SJSA1 (cell line): Measurements from ENCODE around the gene FREM2. TPM values are rescaled to one million over a fixed set of nuclear protein-coding genes. Genes with fewer than 3 reads are reported as not detected.

Experiments
- DNase-seq, 2 experiments: peaks; one replicate each; pipeline ENCODE4 v3.0.0-alpha.2; 2015 to 2020; ENCODE audit warnings: low spot score in 2 of 2, low read depth in 1 of 2
- H3K27ac ChIP-seq: fragments of 250-450 bp; sonication (Bioruptor Pico); 2 replicates; pipeline ENCODE4 v1.5.1; 2020; ENCODE audit warnings: mild to moderate bottlenecking, moderate library complexity
- H3K27me3 ChIP-seq: fragments of 250-450 bp; sonication (Bioruptor Pico); replicated peaks from 2 replicates; pipeline ENCODE4 v1.5.1; 2020; ENCODE audit warnings: mild to moderate bottlenecking, moderate library complexity
- H3K36me3 ChIP-seq: fragments of 250-450 bp; sonication (Bioruptor Pico); 2 replicates; pipeline ENCODE4 v1.5.1; 2020; ENCODE audit warnings: mild to moderate bottlenecking
- H3K4me1 ChIP-seq: fragments of 250-450 bp; sonication (Bioruptor Pico); replicated peaks from 2 replicates; pipeline ENCODE4 v1.6.1; 2021; ENCODE audit warnings: mild to moderate bottlenecking
- H3K4me3 ChIP-seq: fragments of 250-450 bp; sonication (Bioruptor Pico); 2 replicates; pipeline ENCODE4 v1.5.1; 2020; ENCODE audit warnings: mild to moderate bottlenecking
- H3K9me3 ChIP-seq: fragments of 250-450 bp; sonication (Bioruptor Pico); replicated peaks from 2 replicates; pipeline ENCODE4 v1.5.1; 2020; ENCODE audit warnings: mild to moderate bottlenecking
- total RNA-seq: library from RNA; depleted of rRNA; stranded (reverse); fragments of >200 nt; shearing (Covaris generic); gene quantifications from 2 replicates; pipeline ENCODE4 v1.2.3, GENCODE V29; 2014; rRNA removed

The FREM2 gene, protein sequence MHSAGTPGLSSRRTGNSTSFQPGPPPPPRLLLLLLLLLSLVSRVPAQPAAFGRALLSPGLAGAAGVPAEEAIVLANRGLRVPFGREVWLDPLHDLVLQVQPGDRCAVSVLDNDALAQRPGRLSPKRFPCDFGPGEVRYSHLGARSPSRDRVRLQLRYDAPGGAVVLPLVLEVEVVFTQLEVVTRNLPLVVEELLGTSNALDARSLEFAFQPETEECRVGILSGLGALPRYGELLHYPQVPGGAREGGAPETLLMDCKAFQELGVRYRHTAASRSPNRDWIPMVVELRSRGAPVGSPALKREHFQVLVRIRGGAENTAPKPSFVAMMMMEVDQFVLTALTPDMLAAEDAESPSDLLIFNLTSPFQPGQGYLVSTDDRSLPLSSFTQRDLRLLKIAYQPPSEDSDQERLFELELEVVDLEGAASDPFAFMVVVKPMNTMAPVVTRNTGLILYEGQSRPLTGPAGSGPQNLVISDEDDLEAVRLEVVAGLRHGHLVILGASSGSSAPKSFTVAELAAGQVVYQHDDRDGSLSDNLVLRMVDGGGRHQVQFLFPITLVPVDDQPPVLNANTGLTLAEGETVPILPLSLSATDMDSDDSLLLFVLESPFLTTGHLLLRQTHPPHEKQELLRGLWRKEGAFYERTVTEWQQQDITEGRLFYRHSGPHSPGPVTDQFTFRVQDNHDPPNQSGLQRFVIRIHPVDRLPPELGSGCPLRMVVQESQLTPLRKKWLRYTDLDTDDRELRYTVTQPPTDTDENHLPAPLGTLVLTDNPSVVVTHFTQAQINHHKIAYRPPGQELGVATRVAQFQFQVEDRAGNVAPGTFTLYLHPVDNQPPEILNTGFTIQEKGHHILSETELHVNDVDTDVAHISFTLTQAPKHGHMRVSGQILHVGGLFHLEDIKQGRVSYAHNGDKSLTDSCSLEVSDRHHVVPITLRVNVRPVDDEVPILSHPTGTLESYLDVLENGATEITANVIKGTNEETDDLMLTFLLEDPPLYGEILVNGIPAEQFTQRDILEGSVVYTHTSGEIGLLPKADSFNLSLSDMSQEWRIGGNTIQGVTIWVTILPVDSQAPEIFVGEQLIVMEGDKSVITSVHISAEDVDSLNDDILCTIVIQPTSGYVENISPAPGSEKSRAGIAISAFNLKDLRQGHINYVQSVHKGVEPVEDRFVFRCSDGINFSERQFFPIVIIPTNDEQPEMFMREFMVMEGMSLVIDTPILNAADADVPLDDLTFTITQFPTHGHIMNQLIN (N-terminal part only)
- total RNA-seq: not detected in 2 replicates

DNA sequence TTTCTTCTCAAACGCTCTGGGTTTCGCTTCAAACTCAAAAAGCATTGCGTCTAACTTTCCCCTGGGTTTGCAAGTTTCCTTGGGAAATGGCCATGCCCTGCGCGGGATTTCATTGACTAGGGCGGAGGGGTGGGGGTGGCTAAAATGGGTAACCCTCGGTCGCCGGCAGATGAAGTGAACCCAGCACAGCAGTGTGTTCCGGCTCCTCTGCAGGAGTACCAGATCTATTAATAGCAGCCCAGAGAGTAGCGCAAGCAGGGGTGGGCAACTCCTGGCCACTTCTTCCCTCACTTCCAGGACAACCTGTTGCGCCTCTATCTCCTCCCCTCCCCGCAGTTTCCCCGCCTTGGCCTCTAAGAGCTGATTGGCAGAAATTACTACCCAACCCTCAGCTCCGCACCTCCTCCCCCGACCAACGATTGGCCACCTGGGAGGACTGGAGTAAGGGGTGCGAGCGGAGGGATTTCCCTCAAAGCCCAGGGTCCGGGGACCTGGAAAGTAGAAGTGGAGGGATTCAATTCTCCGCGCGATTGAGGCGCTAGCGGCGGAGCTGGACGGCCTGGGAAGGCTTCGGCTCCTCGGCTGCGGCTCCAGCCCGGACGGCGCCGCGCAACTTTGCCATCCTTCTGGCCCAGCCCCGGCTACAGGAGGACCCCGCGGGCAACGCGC lies at the start of gene FREM2:
FREM2 (plus strand) TSS at position 501 of the 669 bp plus-strand sequence. CDS start 268 bp downstream, outside the sequence.
- Histone ChIP-seq H3K36me3 (no peaks in the 10 kb centered on the region), H3K4me3 (no peak within 1 kb of the TSS)

DNA sequence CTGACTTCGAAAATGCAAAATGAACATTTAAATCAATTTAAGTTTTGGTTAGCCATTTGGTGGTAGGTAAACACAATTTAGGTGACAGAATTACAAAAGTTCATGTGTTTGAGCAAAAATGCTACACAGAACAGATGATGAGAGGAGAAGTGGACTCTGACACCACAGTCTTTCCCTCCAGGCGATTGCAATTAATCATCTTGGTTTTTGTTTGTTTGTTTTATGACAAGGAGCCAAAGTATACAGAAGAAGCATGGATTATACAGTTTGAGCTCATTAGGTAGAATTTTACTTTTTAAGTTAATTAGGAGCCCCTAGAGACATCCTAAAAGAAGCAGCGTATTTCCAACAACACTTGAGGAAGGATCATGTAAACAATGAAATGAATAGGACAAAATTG lies 49.3 kb upstream of the FREM2 start:
- no peak overlapping the region for H3K27ac ChIP-seq
- H3K4me3 ChIP-seq: no peak overlapping the region
- H3K4me1 ChIP-seq: no peaks in the 10 kb centered on the region
- no peaks in the 10 kb centered on the region for H3K9me3 ChIP-seq
- no peaks in the 10 kb centered on the region for H3K36me3 ChIP-seq
- no peaks in the 10 kb centered on the region for H3K27me3 ChIP-seq
- DNase-seq: no peak

More for the DNA sequence above, at the start of gene FREM2:
- DNase-seq: no peak
- Histone ChIP-seq H3K4me1 (no peaks in the 10 kb centered on the region), H3K27ac (no peak within 1 kb of the TSS), H3K9me3 (no peaks in the 10 kb centered on the region), H3K27me3 (peaks cover 33% of the 10 kb centered on the region)

DNA sequence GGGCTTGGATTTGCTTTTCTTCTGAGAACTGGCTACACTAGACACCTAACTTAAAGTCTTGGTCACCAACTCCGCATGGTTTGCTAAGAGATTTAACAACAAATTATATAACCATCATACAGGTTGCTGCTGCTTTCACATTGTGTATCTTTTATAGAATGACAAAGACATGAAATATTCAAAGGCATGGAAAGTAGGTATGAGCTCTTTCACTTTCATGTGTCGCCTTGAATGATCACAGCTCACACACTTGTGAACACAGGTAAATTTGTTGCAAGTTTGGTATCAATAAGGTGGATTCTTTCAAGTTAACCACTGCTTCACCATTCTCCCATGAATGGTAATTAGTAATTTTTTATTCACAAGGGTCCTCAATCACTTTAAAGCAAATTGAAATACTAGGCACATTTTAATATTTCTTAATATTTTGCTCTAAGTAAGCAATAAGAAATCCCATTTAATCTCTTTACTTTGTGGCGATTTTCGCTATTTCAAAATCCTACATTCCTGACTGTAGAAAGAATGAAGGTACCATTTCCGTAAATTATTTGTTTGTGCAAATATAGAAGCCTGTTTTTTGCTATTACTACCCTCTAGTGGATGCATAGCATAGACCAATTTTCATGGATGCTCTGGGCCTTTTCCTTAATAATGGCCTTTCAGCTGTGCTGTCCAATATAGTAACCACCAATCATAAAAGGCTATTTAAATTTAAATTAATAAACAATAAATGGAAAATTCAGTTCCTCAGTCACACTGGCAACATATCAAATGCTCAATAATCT lies 45.5 kb upstream of the FREM2 start:
- no peak overlapping the region for H3K4me3 ChIP-seq
- no peaks in the 10 kb centered on the region for H3K36me3 ChIP-seq
- no peak for DNase-seq
- H3K27me3 ChIP-seq: no peaks in the 10 kb centered on the region
- no peaks in the 10 kb centered on the region for H3K4me1 ChIP-seq
- no peaks in the 10 kb centered on the region for H3K9me3 ChIP-seq
- H3K27ac ChIP-seq: no peak overlapping the region

DNA sequence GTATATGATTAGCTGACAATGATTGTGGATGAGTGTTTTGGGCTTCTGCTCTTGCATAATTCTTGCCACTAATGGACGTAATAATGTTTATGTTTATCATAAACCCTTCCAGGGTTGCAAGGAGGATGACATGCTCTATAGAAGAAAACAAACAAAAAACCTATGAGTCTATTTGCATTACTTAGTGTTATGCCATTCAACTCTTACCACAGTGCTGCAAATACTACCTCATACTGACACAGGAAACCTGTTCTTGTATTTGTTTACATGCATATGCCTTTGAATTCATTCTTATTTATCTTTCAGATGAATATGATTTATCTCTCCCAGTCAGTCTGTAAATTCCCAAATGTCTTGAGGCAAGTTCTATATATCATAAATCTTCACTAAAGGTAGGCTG lies 39.6 kb upstream of the FREM2 start:
- no peak for DNase-seq
- no peak overlapping the region for H3K4me3 ChIP-seq
- no peaks in the 10 kb centered on the region for H3K9me3 ChIP-seq
- no peaks in the 10 kb centered on the region for H3K36me3 ChIP-seq
- H3K27me3 ChIP-seq: no peaks in the 10 kb centered on the region
- H3K4me1 ChIP-seq: no peaks in the 10 kb centered on the region
- no peak overlapping the region for H3K27ac ChIP-seq

DNA sequence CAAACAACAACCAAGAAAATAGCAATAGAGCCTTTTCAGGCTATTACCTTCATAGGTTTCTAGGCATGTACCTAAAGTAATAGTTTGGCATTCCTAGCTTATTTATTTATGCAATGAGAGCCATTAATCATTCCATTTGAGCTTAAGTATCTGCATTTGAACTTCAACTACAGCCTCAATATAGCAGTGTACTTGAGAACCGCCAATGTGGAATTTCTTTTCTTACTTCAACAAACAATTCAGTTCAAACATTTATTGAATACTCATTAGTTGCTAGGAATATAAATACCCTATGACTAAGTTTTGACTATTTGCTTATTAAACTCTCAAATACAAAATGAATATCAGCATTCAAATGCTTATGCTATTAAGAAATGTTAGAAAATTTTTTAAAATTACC lies 38.0 kb upstream of the FREM2 start:
- Histone ChIP-seq H3K9me3 (no peaks in the 10 kb centered on the region), H3K4me1 (no peaks in the 10 kb centered on the region)

DNA sequence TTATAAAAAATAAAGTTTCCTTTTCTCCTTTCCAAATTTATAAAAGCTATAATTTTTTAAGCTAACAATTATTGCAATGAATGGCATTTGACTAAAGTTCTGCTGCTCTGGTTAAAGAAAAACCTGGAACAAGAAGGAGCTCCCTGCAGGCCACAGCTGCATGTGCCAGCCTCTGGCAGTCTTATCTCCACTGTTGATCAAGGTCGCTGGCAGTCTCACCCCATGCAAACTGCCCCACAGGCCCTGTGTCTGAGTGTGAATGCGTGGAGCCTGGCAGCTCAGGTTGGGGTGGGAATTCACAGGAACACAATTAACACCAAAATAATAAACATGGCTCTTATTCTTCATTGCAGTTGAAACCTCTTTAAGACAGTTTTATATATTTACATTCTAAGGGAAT lies 30.2 kb upstream of the FREM2 start:
- DNase-seq: no peak
- Histone ChIP-seq H3K4me1 (no peaks in the 10 kb centered on the region), H3K27ac (no peak overlapping the region), H3K36me3 (no peaks in the 10 kb centered on the region), H3K4me3 (no peak overlapping the region), H3K27me3 (no peaks in the 10 kb centered on the region), H3K9me3 (no peaks in the 10 kb centered on the region)

More for the DNA sequence above, 38.0 kb upstream of the FREM2 start:
- no peaks in the 10 kb centered on the region for H3K27me3 ChIP-seq
- no peak overlapping the region for H3K4me3 ChIP-seq
- no peaks in the 10 kb centered on the region for H3K36me3 ChIP-seq
- no peak overlapping the region for H3K27ac ChIP-seq
- DNase-seq: no peak

DNA sequence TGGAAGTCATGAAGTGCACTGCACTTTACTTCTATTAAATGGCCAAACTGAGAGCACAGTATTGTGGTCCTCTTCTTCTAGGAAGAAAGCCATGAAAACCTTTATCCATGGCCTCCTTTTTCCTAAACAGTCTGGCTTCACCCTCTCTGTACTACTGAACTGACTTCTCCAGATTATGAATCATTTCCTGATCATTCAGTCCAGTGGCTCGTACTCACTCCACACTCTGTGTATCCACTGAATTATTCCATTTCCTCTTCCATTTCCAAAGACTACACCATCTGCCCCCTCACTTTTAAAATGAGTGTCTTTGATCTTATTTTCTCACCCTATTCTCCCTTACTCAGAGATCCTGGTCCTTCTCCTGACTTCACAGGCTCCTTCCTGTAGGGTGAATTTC lies 29.7 kb upstream of the FREM2 start:
- DNase-seq: no peak

DNA sequence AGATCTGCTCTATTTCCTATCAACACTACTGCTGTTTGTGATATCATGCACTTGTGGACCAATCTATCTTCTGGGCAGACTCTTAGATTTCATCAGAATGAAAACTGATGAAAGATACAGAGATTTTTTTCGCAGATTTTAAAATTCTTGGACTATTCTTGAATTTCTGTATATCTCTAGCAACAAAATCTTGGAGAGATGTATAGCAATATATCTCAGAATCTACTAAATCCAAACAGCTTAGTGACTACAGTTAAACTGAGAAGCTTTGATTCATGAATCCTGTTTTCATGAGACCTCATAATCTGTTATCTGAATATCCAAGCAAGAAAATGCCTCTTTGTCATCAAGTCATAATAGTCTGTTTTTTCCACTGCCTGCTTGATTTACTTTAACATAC lies 28.0 kb upstream of the FREM2 start:
- H3K36me3 ChIP-seq: no peaks in the 10 kb centered on the region
- no peaks in the 10 kb centered on the region for H3K27me3 ChIP-seq
- H3K9me3 ChIP-seq: no peaks in the 10 kb centered on the region
- H3K4me3 ChIP-seq: no peak overlapping the region
- no peaks in the 10 kb centered on the region for H3K4me1 ChIP-seq
- DNase-seq: no peak
- H3K27ac ChIP-seq: no peak overlapping the region

More for the DNA sequence above, 29.7 kb upstream of the FREM2 start:
- no peaks in the 10 kb centered on the region for H3K9me3 ChIP-seq
- H3K4me3 ChIP-seq: no peak overlapping the region
- no peaks in the 10 kb centered on the region for H3K4me1 ChIP-seq
- H3K27me3 ChIP-seq: no peaks in the 10 kb centered on the region
- no peak overlapping the region for H3K27ac ChIP-seq
- H3K36me3 ChIP-seq: no peaks in the 10 kb centered on the region

DNA sequence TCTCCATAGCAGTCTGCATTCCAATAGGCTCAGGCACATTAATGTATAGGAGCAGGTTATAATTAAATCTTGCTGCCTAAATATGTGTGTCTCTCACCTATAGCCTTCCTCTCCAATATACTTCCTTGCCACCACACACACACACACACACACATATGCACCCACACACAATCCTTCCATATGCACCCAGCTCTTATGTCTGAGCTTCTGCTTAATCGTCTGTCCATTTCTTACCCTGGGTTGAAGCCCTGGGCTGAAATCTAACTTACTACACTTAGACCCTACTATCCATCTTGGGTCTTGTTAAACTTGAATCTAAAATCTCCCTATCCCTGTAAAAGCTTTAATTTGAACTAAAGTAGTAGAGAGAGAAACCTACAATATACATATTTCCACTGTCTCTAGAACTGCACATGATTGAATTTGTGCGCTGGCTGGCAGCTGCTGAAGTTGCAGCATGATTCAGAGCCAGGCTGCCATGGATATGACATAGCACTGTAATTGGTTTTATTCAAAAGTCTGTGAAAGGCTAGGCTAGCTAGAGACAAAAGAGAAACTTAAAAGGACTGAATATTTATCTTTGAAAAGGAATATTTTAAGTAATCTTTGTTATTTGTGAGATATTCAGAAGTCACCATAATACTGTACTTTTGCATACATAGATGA lies 25.7 kb upstream of the FREM2 start:
- no peaks in the 10 kb centered on the region for H3K27me3 ChIP-seq
- no peak overlapping the region for H3K4me3 ChIP-seq
- no peaks in the 10 kb centered on the region for H3K4me1 ChIP-seq
- H3K27ac ChIP-seq: no peak overlapping the region
- DNase-seq: no peak
- no peaks in the 10 kb centered on the region for H3K9me3 ChIP-seq
- H3K36me3 ChIP-seq: no peaks in the 10 kb centered on the region

DNA sequence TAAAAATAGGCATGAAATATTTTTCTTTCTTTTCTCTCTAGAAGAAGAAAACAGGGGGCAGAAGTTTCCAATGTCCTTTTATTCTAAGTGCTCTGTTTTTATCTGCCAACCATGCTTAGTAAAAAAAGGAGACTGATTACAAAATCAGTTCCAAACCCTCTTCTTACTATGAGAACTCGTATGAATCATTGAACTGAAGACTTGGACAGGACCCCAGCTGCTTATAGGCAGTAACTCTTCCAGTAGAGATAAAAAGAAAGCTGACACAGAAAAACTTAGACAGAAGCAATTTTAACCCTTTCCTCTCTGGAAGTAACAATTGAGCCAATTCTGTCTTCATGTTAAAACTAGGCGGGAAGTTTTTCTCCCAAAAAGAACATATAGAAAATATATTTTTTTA lies 24.5 kb upstream of the FREM2 start:
- Histone ChIP-seq H3K27me3 (no peaks in the 10 kb centered on the region), H3K4me3 (no peak overlapping the region), H3K36me3 (no peaks in the 10 kb centered on the region), H3K4me1 (no peaks in the 10 kb centered on the region), H3K27ac (no peak overlapping the region), H3K9me3 (no peaks in the 10 kb centered on the region)
- DNase-seq: no peak

DNA sequence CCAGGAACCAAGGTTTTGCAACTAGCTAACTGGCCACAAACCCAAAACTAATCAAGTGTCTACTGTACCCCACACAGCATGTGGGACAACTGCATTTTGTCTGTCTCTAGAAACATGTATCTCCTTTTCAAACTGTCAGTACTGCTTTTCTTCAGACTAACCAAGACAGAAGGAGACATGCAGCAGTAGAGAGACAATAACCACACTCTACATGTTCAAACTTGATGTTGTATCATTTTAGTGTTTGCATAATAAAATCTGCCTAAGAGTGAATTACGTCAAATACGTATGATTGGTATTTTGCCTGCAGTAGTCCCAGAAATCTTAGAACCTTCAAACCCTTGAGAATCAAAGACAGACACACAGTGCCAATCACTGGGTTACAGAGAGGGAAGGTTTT lies 22.0 kb upstream of the FREM2 start:
- no peak for DNase-seq

DNA sequence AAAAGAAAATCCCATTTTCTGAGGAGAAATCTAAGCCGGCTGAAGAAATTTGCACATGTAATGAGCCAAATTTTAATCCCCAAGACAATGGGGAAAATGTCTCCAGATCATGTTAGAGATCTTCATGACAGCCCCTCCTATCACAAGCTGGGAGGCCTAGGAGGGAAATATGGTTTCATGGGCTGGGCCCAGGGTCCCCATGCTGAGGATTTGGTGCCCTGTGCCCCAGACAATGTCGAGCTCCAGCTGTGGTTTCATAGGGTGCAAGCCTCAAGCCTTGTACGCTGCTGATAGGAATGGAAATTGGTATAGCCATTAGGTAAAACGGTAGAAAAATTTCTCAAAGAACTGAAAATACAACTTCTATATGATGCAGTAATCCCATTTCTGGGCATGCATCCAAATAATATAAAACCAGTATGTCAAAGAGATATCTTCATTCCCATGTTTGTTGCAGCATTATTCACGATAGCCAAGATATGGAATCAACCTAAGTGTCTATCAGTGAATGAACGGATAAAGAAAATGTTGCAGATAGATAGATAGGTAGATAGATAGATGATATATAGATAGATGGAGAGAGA lies 19.3 kb upstream of the FREM2 start:
- DNase-seq: no peak
- H3K4me1 ChIP-seq: no peaks in the 10 kb centered on the region
- no peaks in the 10 kb centered on the region for H3K36me3 ChIP-seq
- no peak overlapping the region for H3K27ac ChIP-seq
- H3K4me3 ChIP-seq: no peak overlapping the region
- no peaks in the 10 kb centered on the region for H3K9me3 ChIP-seq
- no peaks in the 10 kb centered on the region for H3K27me3 ChIP-seq

More for the DNA sequence above, 22.0 kb upstream of the FREM2 start:
- no peaks in the 10 kb centered on the region for H3K9me3 ChIP-seq
- H3K36me3 ChIP-seq: no peaks in the 10 kb centered on the region
- H3K27me3 ChIP-seq: no peaks in the 10 kb centered on the region
- H3K27ac ChIP-seq: no peak overlapping the region
- H3K4me1 ChIP-seq: no peaks in the 10 kb centered on the region
- no peak overlapping the region for H3K4me3 ChIP-seq
